Epithelial cell of prostate (primary cell): ENCODE measurements around the gene SPAG6.
A peak's percentile ranks its signal among the peaks of the same experiment; 100 is the strongest.
"Not testable (repeated sequence)": the region's sequence is repeated elsewhere in the genome, so short reads cannot be mapped to it uniquely, and the experiment has no call there.

Source experiments
- DNase-seq: peaks from one replicate; pipeline ENCODE4 v3.0.0-alpha.2; 2011; ENCODE audit warnings: low read depth, low spot score
- H3K27ac ChIP-seq: fragments of 450-650 bp; 2 replicates; pipeline ENCODE4 v1.5.1; 2017; ENCODE audit warnings: mild to moderate bottlenecking

The SPAG6 gene

DNA sequence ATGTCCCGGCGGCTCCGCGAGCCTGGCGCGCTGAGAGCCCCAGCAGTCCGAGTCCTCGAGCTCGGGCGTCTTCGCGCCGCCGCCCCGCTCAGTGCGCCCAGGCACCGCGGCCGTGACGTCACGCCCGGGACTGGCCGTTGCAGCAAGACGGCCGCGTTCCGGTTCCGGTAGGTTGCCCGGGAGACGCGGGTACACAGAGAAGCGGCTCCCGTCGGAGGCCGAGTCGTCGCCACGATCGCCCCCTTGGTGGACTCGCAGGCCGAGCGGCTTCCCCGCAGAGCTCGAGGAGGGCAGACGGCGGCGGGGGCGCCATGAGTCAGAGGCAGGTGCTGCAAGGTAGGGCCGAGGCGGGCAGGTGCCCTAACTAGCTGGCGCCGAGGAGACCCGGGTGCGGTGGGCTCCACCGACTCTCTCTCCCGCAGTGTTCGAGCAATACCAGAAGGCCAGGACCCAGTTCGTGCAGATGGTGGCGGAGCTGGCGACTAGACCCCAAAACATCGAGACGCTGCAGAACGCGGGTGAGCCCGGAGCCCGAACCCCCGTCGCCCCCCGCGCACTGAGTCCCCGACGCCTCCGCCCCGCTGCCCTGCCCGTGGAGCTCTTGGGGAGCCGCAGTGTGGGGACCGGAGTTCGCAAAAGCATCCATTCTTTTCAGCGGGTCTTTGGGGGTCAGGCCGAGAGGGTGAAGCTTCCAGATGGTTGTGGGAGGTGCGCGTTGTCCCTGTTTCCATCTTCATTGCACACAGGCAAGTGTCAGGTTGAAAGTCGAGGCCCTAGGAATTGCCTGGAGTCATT lies at the start of gene SPAG6:
SPAG6 (plus strand) TSS at position 196 of the 795 bp plus-strand sequence; CDS start at position 312, 116 bp downstream.
- no peak for DNase-seq
- H3K27ac ChIP-seq = no peak within 1 kb of the TSS

GRCh38 chr10:22301193-22301592 lies 44.1 kb upstream of the SPAG6 start:
- H3K27ac ChIP-seq = no peak overlapping the region
- no peak for DNase-seq

DNA sequence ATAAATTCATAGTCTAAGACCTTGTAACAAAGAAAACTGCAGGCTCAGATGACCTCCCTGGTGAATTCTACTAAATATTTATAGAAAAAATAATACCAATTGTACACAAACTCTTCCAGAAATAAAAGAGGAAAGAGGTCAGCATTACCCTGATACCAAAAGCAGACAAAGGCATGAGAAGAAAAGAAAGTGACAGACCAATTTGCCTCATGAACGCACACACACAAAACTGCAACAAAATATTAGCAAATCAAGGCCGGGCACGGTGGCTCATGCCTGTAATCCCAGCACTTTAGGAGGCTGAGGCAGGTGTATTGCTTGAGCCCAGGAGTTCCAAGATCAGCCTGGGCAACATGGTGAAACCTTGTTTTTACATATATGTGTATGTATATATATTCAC lies 41.8 kb upstream of the SPAG6 start:
- no peak for DNase-seq
- H3K27ac ChIP-seq = no peak overlapping the region

- DNase-seq = no peak
- H3K27ac ChIP-seq = no peak overlapping the region
Observed at GRCh38 chr10:22305721-22306120, 39.6 kb upstream of the SPAG6 start.

DNA sequence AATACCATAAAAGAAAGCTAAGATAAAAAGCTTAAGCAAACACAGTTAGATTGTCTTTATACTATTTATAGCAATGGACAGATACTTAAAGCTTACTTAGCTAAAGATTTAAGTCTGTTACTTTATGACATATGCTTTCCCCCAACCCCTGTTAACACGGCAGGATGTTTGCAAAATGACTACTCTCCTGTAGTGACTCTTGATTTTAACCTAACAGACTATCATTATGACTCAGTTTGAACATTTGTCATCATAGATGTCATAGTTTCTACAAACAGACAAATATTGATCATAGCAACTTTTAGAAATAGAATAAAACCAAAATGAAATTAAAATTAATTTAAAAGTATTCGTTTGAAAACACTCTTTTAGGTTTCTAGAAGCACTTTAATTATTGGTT lies 36.9 kb upstream of the SPAG6 start:
- DNase-seq = peak; percentile 70
- peak overlapping the region; percentile 47 for H3K27ac ChIP-seq

- no peak for DNase-seq
- no peak overlapping the region for H3K27ac ChIP-seq
Observed at GRCh38 chr10:22309180-22310000, 35.9 kb upstream of the SPAG6 start.

DNA sequence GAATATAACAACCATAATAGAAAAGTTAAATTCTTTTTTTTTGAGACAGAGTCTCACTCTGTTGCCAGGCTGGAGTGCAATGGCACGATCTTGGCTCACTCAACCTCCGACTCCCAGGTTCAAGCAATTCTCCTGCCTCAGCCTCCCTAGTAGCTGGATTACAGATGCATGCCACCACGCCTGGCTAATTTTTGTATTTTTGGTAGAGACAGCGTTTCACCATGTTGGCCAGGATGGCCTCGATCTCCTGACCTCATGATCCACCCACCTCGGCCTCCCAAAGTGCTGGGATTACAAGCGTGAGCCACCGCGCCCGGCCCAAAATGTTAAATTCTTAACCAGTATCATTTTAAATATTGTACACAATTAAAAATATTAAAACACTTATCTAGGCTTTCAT lies 35.3 kb upstream of the SPAG6 start:
- DNase-seq = not testable (repeated sequence)

GRCh38 chr10:22310928-22311327 lies 34.4 kb upstream of the SPAG6 start:
- DNase-seq = no peak

More for the DNA sequence above, 35.3 kb upstream of the SPAG6 start:
- not testable (repeated sequence) for H3K27ac ChIP-seq

DNA sequence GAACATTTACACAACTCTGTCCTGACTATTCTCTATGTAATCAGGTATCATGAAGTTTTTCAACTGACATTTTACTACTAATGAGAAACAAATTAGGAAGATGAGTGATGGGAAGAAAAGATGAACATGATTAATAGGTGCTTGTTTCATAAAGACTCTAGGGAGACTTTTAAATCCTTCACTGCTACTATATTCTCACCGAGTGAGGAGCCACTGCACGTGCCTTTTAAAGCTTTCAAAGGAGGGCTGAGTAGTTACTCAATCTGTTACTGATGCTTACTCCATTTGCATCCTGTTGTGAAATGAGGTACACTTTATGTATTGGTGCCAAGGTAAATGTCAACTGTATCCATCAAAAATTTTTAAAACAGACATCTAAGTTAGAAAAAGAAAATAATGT lies 30.4 kb upstream of the SPAG6 start:
- H3K27ac ChIP-seq = peak overlapping the region; percentile 83
- DNase-seq = no peak

More at GRCh38 chr10:22310928-22311327, 34.4 kb upstream of the SPAG6 start:
- H3K27ac ChIP-seq = no peak overlapping the region

DNA sequence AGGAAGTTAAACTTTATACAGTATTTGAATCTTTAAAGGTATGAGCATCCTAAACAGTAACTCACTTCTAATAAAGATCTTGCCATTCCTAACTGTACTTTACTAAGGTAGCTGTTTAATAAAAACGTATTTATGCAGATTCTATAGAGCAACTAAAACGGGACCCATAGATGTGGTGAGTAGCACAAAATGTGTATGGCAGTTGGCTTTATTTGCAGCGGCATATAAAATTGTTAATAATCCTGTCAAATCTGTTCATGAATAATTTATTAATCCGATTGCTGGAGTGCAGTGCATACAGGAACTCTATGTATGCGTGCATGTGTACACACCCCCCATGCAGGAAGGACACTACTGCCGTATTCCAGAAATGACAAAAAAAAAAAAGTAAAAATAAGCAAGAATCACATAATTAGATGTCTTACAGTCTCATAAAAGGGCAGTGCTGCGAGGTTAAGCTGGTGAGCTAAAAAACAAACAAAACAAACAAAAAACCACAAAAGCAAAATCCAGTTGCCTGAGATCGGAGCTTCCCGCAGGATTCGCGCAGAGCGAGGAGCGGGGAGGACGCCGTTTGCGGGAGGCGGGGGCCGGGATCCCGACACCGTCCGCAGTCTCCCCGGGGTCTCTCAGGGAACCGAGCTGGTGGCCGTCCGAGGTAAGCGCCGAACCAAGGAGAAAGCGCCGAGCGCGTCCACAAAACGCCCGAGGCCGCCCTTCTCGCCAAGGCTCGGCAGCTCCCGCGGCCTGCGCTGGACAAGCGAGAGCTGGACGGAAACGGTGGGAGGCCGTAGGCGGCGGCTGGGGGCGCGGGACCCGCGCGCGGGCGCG lies 29.6 kb upstream of the SPAG6 start:
- H3K27ac ChIP-seq = peak overlapping the region; percentile 83
- DNase-seq = no peak

DNA sequence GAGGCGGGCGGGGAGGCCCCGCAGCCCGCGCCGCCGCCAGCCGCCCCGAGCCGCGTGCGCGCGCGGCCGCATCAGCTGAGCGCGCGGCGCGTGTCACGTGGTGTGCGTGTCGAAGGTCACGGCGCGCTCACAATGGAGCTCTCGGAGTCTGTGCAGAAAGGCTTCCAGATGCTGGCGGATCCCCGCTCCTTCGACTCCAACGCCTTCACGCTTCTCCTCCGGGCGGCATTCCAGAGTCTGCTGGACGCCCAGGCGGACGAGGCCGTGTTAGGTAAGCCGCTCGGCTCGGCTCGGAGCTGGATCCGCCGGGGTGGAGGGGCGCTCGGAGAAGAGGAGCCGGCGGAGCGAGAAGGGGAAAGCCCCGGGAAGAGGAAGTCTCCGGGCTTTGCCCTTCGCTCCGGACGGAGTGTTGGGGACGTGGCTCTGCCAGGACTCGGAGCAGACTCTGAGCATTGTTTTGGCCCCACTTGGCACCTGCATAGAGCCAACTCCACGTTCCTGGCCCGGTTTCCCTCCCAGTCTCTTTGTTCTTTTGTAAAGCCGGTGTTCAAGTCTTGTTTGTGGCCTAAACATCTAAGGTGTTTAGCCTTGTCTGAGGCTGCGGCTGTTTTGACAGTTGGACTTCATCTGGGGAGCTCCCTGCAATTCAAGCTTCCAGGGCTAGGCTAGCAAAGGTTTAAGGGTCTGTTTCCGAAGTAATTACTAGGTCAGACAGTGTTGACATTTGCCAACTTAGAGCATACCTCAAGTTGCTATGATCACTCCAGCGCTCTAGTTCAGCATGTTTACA lies 28.8 kb upstream of the SPAG6 start, which contains the start of gene COMMD3:
COMMD3 (plus strand) TSS at position 103 of the 790 bp plus-strand sequence; CDS start at position 133, 30 bp downstream.
- peak; percentile 46 for DNase-seq
- peak within 1 kb of the TSS; percentile 83 for H3K27ac ChIP-seq

DNA sequence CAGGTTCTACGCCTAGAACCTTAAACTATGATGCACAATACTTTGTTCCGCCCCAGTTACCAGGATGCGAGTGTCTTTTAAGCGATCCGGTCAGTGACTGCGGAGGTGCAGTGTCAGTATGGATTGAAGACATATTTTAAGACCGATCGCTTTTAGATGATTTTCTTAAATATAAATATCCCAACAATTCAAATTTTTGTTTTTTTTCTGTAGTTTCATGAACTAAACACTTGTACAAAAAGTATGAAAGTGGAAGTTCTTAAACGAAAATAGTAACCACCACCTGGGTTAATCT lies 28.3 kb upstream of the SPAG6 start:
- no peak for DNase-seq
- H3K27ac ChIP-seq = peak overlapping the region; percentile 83

- H3K27ac ChIP-seq = peak overlapping the region; percentile 83
- DNase-seq = no peak
Observed at GRCh38 chr10:22317771-22318565, 27.3 kb upstream of the SPAG6 start.

DNA sequence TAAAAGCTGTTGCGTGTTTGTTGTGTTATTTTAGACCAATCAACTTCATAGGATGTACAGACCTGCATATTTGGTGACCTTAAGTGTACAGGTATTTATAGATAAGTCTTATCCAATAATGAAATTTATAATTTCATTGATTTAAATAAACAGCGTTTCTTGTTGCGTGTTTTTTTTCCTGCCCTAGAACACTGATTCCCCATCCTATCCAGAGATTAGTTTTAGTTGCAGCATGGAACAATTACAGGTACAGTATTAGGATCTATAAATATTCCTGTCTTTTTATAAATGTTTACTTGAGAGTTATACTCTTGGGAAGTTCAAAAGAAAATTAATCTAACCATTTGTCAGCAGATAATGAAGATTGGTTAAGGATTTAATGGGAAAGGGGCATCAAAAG lies 26.5 kb upstream of the SPAG6 start:
- no peak for DNase-seq
- H3K27ac ChIP-seq = no peak overlapping the region

DNA sequence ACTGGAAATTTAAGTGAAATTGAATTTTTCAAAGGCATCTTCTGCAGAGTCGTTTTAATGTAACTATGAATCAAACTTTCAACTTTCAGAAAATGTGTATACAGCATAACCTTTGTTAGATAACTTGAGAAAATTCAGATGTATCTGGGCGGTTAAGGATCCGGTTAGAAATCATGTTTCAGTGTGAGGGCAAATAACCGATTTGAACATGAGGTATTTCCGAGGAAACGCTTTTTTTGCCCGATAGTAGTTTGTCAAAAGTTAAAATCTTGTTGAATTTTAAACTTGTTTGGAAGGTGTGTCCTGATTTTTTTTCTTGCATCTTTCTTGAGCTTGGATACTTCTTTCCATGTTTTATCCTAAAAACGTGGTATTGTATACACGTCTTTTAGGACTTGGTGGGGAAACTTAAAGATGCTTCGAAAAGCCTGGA lies 25.7 kb upstream of the SPAG6 start:
- no peak for DNase-seq
- no peak overlapping the region for H3K27ac ChIP-seq

DNA sequence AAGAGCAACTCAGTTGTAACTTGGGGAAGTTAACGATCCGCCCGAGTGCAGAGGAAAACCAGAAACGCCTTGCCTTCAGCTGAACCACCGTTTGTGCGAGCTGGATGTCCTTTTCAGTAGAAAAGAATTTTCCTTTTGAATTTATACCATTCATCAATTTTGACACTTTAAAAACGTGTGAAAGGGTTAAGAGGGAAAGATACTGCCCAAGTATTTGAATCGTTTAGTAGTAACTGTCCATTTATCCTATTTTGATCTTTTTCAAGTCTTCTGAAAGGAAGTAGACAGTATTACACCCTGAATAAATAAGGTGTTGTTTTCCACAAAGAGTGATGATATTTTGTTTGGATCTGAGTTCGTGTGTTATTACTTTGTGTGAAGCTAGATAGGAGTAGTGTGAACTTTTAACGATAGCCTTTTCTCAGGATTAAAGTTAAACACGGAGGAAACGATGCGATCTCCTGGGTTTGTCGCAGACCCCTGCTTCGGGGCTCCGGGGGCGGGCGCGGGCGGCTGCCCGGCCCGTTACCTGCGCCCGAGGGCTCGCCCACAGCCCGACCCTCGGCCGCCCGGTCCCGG lies 25.2 kb upstream of the SPAG6 start:
- H3K27ac ChIP-seq = peak overlapping the region; percentile 70
- no peak for DNase-seq

GRCh38 chr10:22320591-22321155 lies 24.6 kb upstream of the SPAG6 start, which contains the start of gene BMI1:
Gene BMI1, plus strand, starts transcription at chr10:22321099. Its CDS starts 5,351 bp downstream, at chr10:22326450.
- DNase-seq = no peak

More at GRCh38 chr10:22320591-22321155, 24.6 kb upstream of the SPAG6 start, which contains the start of gene BMI1:
- H3K27ac ChIP-seq = peak within 1 kb of the TSS; percentile 70
